Measurements from ENCODE around the gene TIAM2.

GRCh38 chr6:155271145-155271544, 276.0 kb downstream of the TIAM2 start:
- TF ChIP-seq POLR2AphosphoS5 (IDR thresholded peaks at IDR 0.05), result no peak
- no peak for TF ChIP-seq POLR2A (IDR thresholded peaks at IDR 0.05)

All from spleen (tissue), 3 donors.